HepG2 (cell line): Measurements from ENCODE around the gene PKNOX2. TPM values are rescaled to one million over a fixed set of nuclear protein-coding genes. Genes with fewer than 3 reads are reported as not detected.

Experiments
- ATAC-seq: fragments of 200-7000 bp; cut with Tn5 transposase; 3 replicates; pipeline ENCODE4 v1.9.1; 2020; ENCODE audit warnings: mild to moderate bottlenecking, moderate library complexity
- BruUV-seq: library from RNA; stranded (reverse); fragments of 400-500 nt; replicated peaks from 2 replicates; lab custom pipeline; 2021; lab: Mats Ljungman, UMichigan
- CTCF ChIA-PET: fragments of 300-600 bp; formaldehyde crosslinking; extraction: SDS; loops from one replicate; lab custom pipeline; 2021; ENCODE audit warnings: low total read pairs, inconsistent platforms, low intra/inter-chr PET ratio; lab: Yijun Ruan, JAX
- POLR2A ChIA-PET: fragments of 350-600 bp; sonication (Branson Sonifier 250); formaldehyde crosslinking; loops from one replicate; lab custom pipeline; 2020; ENCODE audit warnings: antibody characterized with exemption, inconsistent platforms; lab: Yijun Ruan, JAX
- DNase-seq: peaks from one replicate; pipeline ENCODE4 v3.0.0-alpha.2; 2015; ENCODE audit warnings: low spot score
- FAIRE-seq: peaks from 3 replicates; lab custom pipeline; 2011; peaks lifted over from hg19 to GRCh38; lab: Jason Lieb, UNC
- H2AFZ ChIP-seq: one replicate; pipeline ENCODE4 v1.6.1; 2011; ENCODE audit warnings: low read length, inconsistent platforms
- H3K27ac ChIP-seq: fragments of 300-600 bp; 3 replicates; pipeline ENCODE4 v1.8.0; 2011; ENCODE audit warnings: mixed run types, mild to moderate bottlenecking, mixed read lengths, low read length, inconsistent platforms; ENCODE audit not compliant: insufficient read depth; ENCODE audit errors: extremely low read length
- H3K27me3 ChIP-seq, 2 experiments: fragments of 200-600 bp in 1 of 2; 2 replicates in 1 of 2; 3 replicates in 1 of 2; pipeline versions ENCODE4 v1.6.0 to v1.8.0; 2011; ENCODE audit warnings: low read length in 2 of 2, mild to moderate bottlenecking in 2 of 2, moderate library complexity in 2 of 2, inconsistent platforms in 1 of 2; ENCODE audit not compliant: insufficient read depth in 2 of 2, control insufficient read depth in 1 of 2
- H3K36me3 ChIP-seq, 2 experiments: fragments of 200-600 bp in 1 of 2; replicated peaks in 1 of 2; 2 replicates in 1 of 2; 3 replicates in 1 of 2; pipeline versions ENCODE4 v1.5.1 to v1.8.0; 2011; ENCODE audit warnings: low read length in 2 of 2, inconsistent platforms in 1 of 2; ENCODE audit not compliant: insufficient read depth in 2 of 2, control insufficient read depth in 1 of 2
- H3K4me1 ChIP-seq: 2 replicates; pipeline ENCODE4 v1.5.1; 2012; ENCODE audit warnings: low read length, inconsistent platforms; ENCODE audit not compliant: insufficient read depth
- H3K4me2 ChIP-seq: 2 replicates; pipeline ENCODE4 v1.6.0; 2011; ENCODE audit warnings: low read depth, low read length, inconsistent platforms
- H3K4me3 ChIP-seq, 3 experiments: fragments of 200-600 bp in 1 of 3; sonication (generic), shearing (Covaris generic) in 1 of 3; replicated peaks in 1 of 3; 2 replicates each; pipeline ENCODE4 v1.5.1; 2011 to 2016; ENCODE audit warnings: low read length in 3 of 3, inconsistent platforms in 2 of 3, low read depth in 2 of 3, mild to moderate bottlenecking in 2 of 3, control low read depth in 1 of 3, mixed read lengths in 1 of 3; ENCODE audit not compliant: insufficient read depth in 1 of 3
- H3K79me2 ChIP-seq: one replicate; pipeline ENCODE4 v1.6.1; 2011; ENCODE audit warnings: low read length, inconsistent platforms; ENCODE audit not compliant: insufficient read depth
- H3K9ac ChIP-seq: 2 replicates; pipeline ENCODE4 v1.6.0; 2011; ENCODE audit warnings: mild to moderate bottlenecking, low read depth, low read length, inconsistent platforms; ENCODE audit not compliant: insufficient read depth
- H3K9me3 ChIP-seq: 2 replicates; pipeline ENCODE4 v1.5.1; 2012; ENCODE audit warnings: mild to moderate bottlenecking, low read length
- H4K20me1 ChIP-seq: 2 replicates; pipeline ENCODE4 v1.6.0; 2011; ENCODE audit warnings: inconsistent platforms, mild to moderate bottlenecking, low read length, moderate library complexity; ENCODE audit not compliant: insufficient read depth
- ELF3 ChIP-seq: IDR thresholded peaks from 2 replicates; pipeline ENCODE4 v1.6.1; 2016; ENCODE audit warnings: missing genetic modification reagents, missing compliant biosample characterization
- KDM5A ChIP-seq: fragments of 200-600 bp; sonication (generic); IDR thresholded peaks from 2 replicates; pipeline ENCODE4 v1.7.0; 2018; ENCODE audit warnings: antibody characterized with exemption, mild to moderate bottlenecking, low read length, borderline replicate concordance
- MED8 ChIP-seq: sonication (generic); formaldehyde crosslinking; IDR thresholded peaks from 2 replicates; pipeline ENCODE4 v1.8.1; 2023; ENCODE audit warnings: mild to moderate bottlenecking, missing genetic modification reagents; ENCODE audit not compliant: insufficient replicate concordance
- NFIC ChIP-seq: IDR thresholded peaks from 2 replicates; pipeline ENCODE4 v1.6.1; 2012; ENCODE audit warnings: mild to moderate bottlenecking, low read length, inconsistent platforms
- NR2C2 ChIP-seq: sonication (generic); formaldehyde crosslinking; IDR thresholded peaks from 2 replicates; pipeline ENCODE4 v1.4.0; 2020; ENCODE audit warnings: missing genetic modification reagents, mild to moderate bottlenecking, moderate library complexity, borderline replicate concordance
- TCF7 ChIP-seq: sonication (generic); IDR thresholded peaks from 2 replicates; pipeline ENCODE4 v1.6.1; 2016; ENCODE audit warnings: antibody characterized with exemption, low read depth
- ZNF235 ChIP-seq: sonication (generic); formaldehyde crosslinking; IDR thresholded peaks from 2 replicates; pipeline ENCODE4 v1.8.1; 2023; ENCODE audit warnings: mild to moderate bottlenecking, missing genetic modification reagents, borderline replicate concordance
- ZNF296 ChIP-seq: sonication (generic); formaldehyde crosslinking; conservative IDR thresholded peaks from 2 replicates; pipeline ENCODE4 v1.5.0; 2020; ENCODE audit warnings: mild to moderate bottlenecking, missing genetic modification reagents
- ZNF652 ChIP-seq: IDR thresholded peaks from 2 replicates; pipeline ENCODE4 v1.6.1; 2016; ENCODE audit warnings: low read depth, borderline replicate concordance
- WGBS: methylation state at CpG from one replicate; pipeline ENCODE4 v1.1.6; 2017; ENCODE audit warnings: low lambda C conversion rate; 5-methylcytosine and 5-hydroxymethylcytosine counted together
- in situ Hi-C: cut with HindIII; loops from 2 replicates; pipeline ENCODE4 v1.10.0; 2017; ENCODE audit warnings: low pct_unique_long_range_greater_than_20kb; ENCODE audit not compliant: extremely low pct_ligation_motif_present
- intact Hi-C: fragments of 100-400 bp; cut with micrococcal nuclease; formaldehyde crosslinking; loops from one replicate; pipeline ENCODE4 v1.10.0; 2022; ENCODE audit not compliant: unreplicated experiment
- polyA plus RNA-seq, 8 experiments: library from polyadenylated mRNA; depleted of rRNA in 3 of 8; stranded (reverse) in 7 of 8; unstranded in 1 of 8; fragments of >200 nt; fragmentation: Illumina TruSeq in 4 of 8; extraction: Trizol in 4 of 8; gene quantifications; 2 replicates each; pipeline versions ENCODE4 v1.2.1 to v1.2.3, GENCODE V29; 2011 to 2016; ENCODE audit warnings: low read depth in 4 of 8, missing spikeins in 1 of 8, mixed read lengths in 1 of 8; ENCODE audit not compliant: insufficient read depth in 1 of 8
- total RNA-seq, 5 experiments: library from RNA; depleted of rRNA; stranded (reverse); fragments of >200 nt; fragmentation: Illumina TruSeq; extraction: Trizol; gene quantifications; 2 replicates each; pipeline ENCODE4 v1.2.3, GENCODE V29; 2016; ENCODE audit warnings: low read depth in 1 of 5
- TF ChIP-seq, protein P1 (sequence below): sonication (generic); formaldehyde crosslinking; IDR thresholded peaks from 2 replicates; pipeline ENCODE4 v1.9.0; 2022; ENCODE audit warnings: low read depth, missing genetic modification reagents
- TF ChIP-seq, protein P2 (sequence below): IDR thresholded peaks from 2 replicates; pipeline ENCODE4 v1.6.1; 2012; ENCODE audit warnings: inconsistent platforms
- TF ChIP-seq, protein P3 (sequence below): sonication (generic); formaldehyde crosslinking; IDR thresholded peaks from 2 replicates; pipeline ENCODE4 v1.5.1; 2020; ENCODE audit warnings: mild to moderate bottlenecking, missing genetic modification reagents, borderline replicate concordance
- TF ChIP-seq, protein P4 (sequence below): sonication (generic); formaldehyde crosslinking; IDR thresholded peaks from 2 replicates; pipeline ENCODE4 v1.8.0; 2022; ENCODE audit warnings: missing genetic modification reagents, mild to moderate bottlenecking, borderline replicate concordance
- TF ChIP-seq, protein P5 (sequence below): sonication (generic); formaldehyde crosslinking; IDR thresholded peaks from 2 replicates; pipeline ENCODE4 v1.8.0; 2022; ENCODE audit warnings: low read depth, missing genetic modification reagents

PKNOX2 gene
- total and polyA plus RNA-seq, 2 of the 13 experiments (the other 11 are each of a cell fraction or from before 2014, with no cell fraction given), result not detected

DNA sequence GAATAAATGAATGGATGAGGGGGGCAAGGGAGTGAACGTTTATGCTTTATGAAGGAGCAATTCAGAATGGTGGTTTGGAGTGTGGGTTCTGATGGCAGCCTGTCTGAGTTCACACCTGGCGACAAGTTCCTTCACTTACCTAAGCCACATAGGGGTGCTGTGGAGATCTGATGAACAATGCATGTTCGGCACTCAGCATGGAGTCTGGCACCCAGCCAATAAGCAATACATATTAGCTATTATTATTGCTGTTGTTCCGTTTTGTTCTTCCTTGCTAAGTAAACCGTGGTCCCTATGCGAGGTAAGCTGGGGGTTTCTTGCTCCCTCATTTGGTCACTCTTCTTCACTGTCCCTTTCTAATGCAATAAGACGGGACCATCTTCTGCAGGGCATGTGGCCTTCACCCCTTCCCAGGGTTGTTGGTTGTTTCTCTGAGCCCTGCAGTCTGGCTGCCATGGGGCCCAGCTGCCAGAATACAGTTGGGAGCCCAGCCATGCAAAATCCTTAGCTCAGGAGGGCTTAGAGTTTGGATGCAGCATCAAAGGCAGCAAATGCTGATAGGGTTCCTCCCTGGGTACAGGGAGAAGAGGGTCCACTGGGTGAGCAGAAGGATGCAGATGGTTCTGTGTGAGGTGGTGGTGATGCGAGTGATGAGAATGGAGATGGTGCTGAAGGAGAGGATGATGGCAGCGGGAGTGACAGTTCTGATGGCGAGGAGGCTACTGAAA is 6.4 kb upstream of the PKNOX2 start:
- H3K4me1 ChIP-seq, result no peaks in the 10 kb centered on the region
- no peak overlapping the region for H3K27ac ChIP-seq
- no TSS peak for BruUV-seq
- H3K4me3 ChIP-seq, result no peak overlapping the region
- H3K4me2 ChIP-seq, result no peak overlapping the region
- no peaks in the 10 kb centered on the region for H3K36me3 ChIP-seq
- H3K9me3 ChIP-seq, result no peaks in the 10 kb centered on the region
- no peak for DNase-seq
- H3K79me2 ChIP-seq, result no peaks in the 10 kb centered on the region
- no peak for ATAC-seq
- ChIA-PET POLR2A (no interaction called here), CTCF (no interaction called here)
- no peak for FAIRE-seq
- H3K9ac ChIP-seq, result no peak overlapping the region
- H4K20me1 ChIP-seq, result no peaks in the 10 kb centered on the region
- peaks cover 2 to 35% of the 10 kb centered on the region in 2 experiments; a peak in 4 of 5 replicates for H3K27me3 ChIP-seq
- no peak overlapping the region for H2AFZ ChIP-seq
- intact Hi-C loops, result no loop called here
- 38% methylated on average over 10 of the region's 10 CpGs for WGBS
- in situ Hi-C loops, result no loop called here
- TF ChIP-seq KDM5A (no peak), ZNF652 (CRISPR knock-in tag) (no peak), MED8 (CRISPR knock-in tag) (no peak), TCF7 (no peak), NR2C2 (no peak), ZNF296 (CRISPR knock-in tag) (no peak), NFIC (no peak), ZNF235 (CRISPR knock-in tag) (no peak), ELF3 (CRISPR knock-in tag) (no peak)
- TF ChIP-seq, protein P1, sequence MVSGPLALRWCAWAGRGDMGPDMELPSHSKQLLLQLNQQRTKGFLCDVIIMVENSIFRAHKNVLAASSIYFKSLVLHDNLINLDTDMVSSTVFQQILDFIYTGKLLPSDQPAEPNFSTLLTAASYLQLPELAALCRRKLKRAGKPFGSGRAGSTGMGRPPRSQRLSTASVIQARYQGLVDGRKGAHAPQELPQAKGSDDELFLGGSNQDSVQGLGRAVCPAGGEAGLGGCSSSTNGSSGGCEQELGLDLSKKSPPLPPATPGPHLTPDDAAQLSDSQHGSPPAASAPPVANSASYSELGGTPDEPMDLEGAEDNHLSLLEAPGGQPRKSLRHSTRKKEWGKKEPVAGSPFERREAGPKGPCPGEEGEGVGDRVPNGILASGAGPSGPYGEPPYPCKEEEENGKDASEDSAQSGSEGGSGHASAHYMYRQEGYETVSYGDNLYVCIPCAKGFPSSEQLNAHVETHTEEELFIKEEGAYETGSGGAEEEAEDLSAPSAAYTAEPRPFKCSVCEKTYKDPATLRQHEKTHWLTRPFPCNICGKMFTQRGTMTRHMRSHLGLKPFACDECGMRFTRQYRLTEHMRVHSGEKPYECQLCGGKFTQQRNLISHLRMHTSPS, result no peak
- TF ChIP-seq, protein P2, sequence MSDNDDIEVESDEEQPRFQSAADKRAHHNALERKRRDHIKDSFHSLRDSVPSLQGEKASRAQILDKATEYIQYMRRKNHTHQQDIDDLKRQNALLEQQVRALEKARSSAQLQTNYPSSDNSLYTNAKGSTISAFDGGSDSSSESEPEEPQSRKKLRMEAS, result no peak
- TF ChIP-seq, protein P3, sequence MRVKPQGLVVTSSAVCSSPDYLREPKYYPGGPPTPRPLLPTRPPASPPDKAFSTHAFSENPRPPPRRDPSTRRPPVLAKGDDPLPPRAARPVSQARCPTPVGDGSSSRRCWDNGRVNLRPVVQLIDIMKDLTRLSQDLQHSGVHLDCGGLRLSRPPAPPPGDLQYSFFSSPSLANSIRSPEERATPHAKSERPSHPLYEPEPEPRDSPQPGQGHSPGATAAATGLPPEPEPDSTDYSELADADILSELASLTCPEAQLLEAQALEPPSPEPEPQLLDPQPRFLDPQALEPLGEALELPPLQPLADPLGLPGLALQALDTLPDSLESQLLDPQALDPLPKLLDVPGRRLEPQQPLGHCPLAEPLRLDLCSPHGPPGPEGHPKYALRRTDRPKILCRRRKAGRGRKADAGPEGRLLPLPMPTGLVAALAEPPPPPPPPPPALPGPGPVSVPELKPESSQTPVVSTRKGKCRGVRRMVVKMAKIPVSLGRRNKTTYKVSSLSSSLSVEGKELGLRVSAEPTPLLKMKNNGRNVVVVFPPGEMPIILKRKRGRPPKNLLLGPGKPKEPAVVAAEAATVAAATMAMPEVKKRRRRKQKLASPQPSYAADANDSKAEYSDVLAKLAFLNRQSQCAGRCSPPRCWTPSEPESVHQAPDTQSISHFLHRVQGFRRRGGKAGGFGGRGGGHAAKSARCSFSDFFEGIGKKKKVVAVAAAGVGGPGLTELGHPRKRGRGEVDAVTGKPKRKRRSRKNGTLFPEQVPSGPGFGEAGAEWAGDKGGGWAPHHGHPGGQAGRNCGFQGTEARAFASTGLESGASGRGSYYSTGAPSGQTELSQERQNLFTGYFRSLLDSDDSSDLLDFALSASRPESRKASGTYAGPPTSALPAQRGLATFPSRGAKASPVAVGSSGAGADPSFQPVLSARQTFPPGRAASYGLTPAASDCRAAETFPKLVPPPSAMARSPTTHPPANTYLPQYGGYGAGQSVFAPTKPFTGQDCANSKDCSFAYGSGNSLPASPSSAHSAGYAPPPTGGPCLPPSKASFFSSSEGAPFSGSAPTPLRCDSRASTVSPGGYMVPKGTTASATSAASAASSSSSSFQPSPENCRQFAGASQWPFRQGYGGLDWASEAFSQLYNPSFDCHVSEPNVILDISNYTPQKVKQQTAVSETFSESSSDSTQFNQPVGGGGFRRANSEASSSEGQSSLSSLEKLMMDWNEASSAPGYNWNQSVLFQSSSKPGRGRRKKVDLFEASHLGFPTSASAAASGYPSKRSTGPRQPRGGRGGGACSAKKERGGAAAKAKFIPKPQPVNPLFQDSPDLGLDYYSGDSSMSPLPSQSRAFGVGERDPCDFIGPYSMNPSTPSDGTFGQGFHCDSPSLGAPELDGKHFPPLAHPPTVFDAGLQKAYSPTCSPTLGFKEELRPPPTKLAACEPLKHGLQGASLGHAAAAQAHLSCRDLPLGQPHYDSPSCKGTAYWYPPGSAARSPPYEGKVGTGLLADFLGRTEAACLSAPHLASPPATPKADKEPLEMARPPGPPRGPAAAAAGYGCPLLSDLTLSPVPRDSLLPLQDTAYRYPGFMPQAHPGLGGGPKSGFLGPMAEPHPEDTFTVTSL, result no peak
- TF ChIP-seq, protein P4, sequence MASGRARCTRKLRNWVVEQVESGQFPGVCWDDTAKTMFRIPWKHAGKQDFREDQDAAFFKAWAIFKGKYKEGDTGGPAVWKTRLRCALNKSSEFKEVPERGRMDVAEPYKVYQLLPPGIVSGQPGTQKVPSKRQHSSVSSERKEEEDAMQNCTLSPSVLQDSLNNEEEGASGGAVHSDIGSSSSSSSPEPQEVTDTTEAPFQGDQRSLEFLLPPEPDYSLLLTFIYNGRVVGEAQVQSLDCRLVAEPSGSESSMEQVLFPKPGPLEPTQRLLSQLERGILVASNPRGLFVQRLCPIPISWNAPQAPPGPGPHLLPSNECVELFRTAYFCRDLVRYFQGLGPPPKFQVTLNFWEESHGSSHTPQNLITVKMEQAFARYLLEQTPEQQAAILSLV (CRISPR knock-in tag), result no peak
- TF ChIP-seq, protein P5, sequence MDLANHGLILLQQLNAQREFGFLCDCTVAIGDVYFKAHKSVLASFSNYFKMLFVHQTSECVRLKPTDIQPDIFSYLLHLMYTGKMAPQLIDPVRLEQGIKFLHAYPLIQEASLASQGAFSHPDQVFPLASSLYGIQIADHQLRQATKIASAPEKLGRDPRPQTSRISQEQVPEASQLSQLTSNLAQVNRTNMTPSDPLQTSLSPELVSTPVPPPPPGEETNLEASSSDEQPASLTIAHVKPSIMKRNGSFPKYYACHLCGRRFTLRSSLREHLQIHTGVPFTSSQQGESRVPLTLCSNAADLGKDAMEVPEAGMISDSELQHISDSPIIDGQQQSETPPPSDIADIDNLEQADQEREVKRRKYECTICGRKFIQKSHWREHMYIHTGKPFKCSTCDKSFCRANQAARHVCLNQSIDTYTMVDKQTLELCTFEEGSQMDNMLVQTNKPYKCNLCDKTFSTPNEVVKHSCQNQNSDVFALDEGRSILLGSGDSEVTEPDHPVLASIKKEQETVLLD (CRISPR knock-in tag), result no peak
